ENCODE measurements around the gene UMOD. TPM values are rescaled to one million over a fixed set of nuclear protein-coding genes. Genes with fewer than 3 reads are reported as not detected.

Gene UMOD
- total RNA-seq, result not detected

- H3K36me3 Mint-ChIP-seq, result no peaks in the 10 kb centered on the region
- ATAC-seq (no peak), DNase-seq (no peak)
- H3K4me3 Mint-ChIP-seq, result no peak within 1 kb of the TSS
- H3K27me3 Mint-ChIP-seq, result peaks cover 2% of the 10 kb centered on the region
- H3K4me1 Mint-ChIP-seq, result no peaks in the 10 kb centered on the region
- H3K27ac Mint-ChIP-seq, result no peak within 1 kb of the TSS
- CTCF ChIA-PET, result no interaction called here
- no peaks in the 10 kb centered on the region for H3K9me3 Mint-ChIP-seq (ENCODE audit: low read depth)
Observed at GRCh38 chr16:20352615-20353014, at the start of gene UMOD. TSS of gene UMOD (minus strand) at chr16:20352715. CDS start at chr16:20350737, 1,978 bp downstream.

DNA sequence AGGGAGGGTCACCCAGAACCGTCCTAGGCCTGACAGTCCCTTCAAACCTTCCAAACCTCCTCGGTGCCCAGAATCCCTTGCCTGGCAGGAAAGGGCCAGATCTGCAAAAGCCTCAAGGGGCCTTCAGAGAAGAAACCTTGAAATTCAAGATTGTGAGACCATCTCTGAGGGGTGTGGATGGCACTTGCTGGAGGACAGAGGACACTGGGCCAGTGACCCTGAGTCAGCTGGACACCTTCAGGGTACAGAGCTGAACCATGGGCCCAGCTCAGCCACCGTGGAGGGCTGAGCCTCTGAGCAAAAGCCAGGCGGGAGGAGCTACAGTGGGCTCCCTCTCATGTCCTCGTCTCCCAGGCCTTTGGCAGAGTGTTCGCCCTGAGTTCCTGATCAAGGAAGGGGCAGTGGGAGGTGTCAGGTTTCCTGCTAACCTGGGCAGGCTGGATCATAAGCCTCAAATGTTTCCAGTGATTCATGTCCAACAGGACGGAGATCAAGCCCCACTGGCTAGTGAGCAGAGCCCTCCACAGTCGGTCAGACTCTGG lies 49.0 kb upstream of the UMOD start:
- ATAC-seq, result no peak
- CTCF ChIA-PET, result interaction anchor here (2.8 kb wide), 1 partner anchor 17 kb away, joined by 18 read pairs; no protein-coding TSS in a partner anchor

DNA sequence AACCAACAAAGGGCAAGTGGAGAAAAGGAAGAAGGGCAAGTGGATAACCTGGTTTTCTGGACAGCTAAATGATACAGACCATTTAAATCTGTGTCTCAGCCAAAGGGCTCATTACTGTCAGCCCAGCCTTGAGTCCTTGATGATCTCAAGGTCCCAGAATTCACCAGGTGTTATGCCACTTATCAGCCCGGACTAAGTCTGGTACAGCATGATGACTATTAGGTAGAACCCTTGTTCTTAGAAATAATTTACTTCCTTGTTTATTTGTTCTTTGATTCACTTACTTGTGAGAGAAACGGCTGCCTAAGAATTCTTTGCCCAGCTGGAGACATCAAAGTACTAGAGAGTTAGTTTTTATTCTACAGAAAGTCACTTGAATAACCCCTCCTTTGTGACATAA lies 48.6 kb upstream of the UMOD start:
- H3K4me1 Mint-ChIP-seq, result no peaks in the 10 kb centered on the region
- no peaks in the 10 kb centered on the region for H3K27me3 Mint-ChIP-seq
- H3K36me3 Mint-ChIP-seq, result no peaks in the 10 kb centered on the region
- no peaks in the 10 kb centered on the region for H3K9me3 Mint-ChIP-seq (ENCODE audit: low read depth)
- ATAC-seq, result no peak
- no peak overlapping the region for H3K27ac Mint-ChIP-seq
- DNase-seq, result no peak
- H3K4me3 Mint-ChIP-seq, result no peak overlapping the region
- CTCF ChIA-PET, result interaction anchor here (2.8 kb wide), 1 partner anchor 16 kb away, joined by 18 read pairs; no protein-coding TSS in a partner anchor

More for the DNA sequence above, 49.0 kb upstream of the UMOD start:
- H3K4me1 Mint-ChIP-seq, result no peaks in the 10 kb centered on the region
- no peaks in the 10 kb centered on the region for H3K9me3 Mint-ChIP-seq (ENCODE audit: low read depth)
- DNase-seq, result no peak
- H3K36me3 Mint-ChIP-seq, result no peaks in the 10 kb centered on the region
- H3K27ac Mint-ChIP-seq, result no peak overlapping the region
- H3K27me3 Mint-ChIP-seq, result no peaks in the 10 kb centered on the region
- H3K4me3 Mint-ChIP-seq, result no peak overlapping the region

DNA sequence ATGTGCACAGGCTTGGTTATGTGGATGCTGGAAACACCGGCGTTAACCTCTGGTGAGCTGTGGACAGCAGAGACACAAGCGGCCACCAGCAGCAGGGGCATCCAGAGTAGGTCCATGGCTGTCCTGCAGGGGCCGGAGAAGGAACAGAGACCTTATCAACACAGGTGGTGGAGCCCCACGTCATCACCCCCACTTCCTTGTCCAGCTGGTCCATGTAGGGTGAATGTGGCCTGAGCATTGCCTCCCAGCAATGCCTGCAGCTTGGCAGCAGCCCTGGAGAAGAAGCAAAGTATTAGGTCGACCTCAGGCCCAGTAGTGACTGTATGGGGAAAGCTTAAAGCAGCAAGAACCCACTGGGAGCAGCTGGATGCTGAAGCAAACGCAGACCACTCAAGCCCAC lies 46.7 kb upstream of the UMOD start:
- no peaks in the 10 kb centered on the region for H3K36me3 Mint-ChIP-seq
- H3K4me3 Mint-ChIP-seq, result no peak overlapping the region
- H3K9me3 Mint-ChIP-seq (ENCODE audit: low read depth), result no peaks in the 10 kb centered on the region
- CTCF ChIA-PET, result interaction anchor here (1.0 to 2.8 kb wide), 2 partner anchors 11 to 14 kb away, joined by 3 to 18 read pairs; no protein-coding TSS in a partner anchor
- no peaks in the 10 kb centered on the region for H3K27me3 Mint-ChIP-seq
- DNase-seq (no peak), ATAC-seq (no peak)
- no peaks in the 10 kb centered on the region for H3K4me1 Mint-ChIP-seq
- no peak overlapping the region for H3K27ac Mint-ChIP-seq

GRCh38 chr16:20398603-20399002 lies 46.1 kb upstream of the UMOD start:
- ATAC-seq (no peak), DNase-seq (no peak)
- Mint-ChIP-seq H3K4me3 (no peak overlapping the region), H3K27ac (no peak overlapping the region), H3K4me1 (no peaks in the 10 kb centered on the region), H3K9me3 (ENCODE audit: low read depth) (no peaks in the 10 kb centered on the region), H3K36me3 (no peaks in the 10 kb centered on the region), H3K27me3 (no peaks in the 10 kb centered on the region)
- CTCF ChIA-PET, result interaction anchor here (1.0 kb wide), 1 partner anchor 10 kb away, joined by 3 read pairs; no protein-coding TSS in a partner anchor

- DNase-seq (no peak), ATAC-seq (no peak)
- Mint-ChIP-seq H3K4me3 (no peak overlapping the region), H3K9me3 (ENCODE audit: low read depth) (no peaks in the 10 kb centered on the region), H3K4me1 (no peaks in the 10 kb centered on the region), H3K27me3 (no peaks in the 10 kb centered on the region), H3K27ac (no peak overlapping the region), H3K36me3 (no peaks in the 10 kb centered on the region)
- CTCF ChIA-PET, result no interaction called here
Observed at GRCh38 chr16:20397468-20398074, 45.1 kb upstream of the UMOD start.

- DNase-seq, result no peak
- CTCF ChIA-PET, result no interaction called here
Observed at GRCh38 chr16:20396846-20397467, 44.4 kb upstream of the UMOD start.

DNA sequence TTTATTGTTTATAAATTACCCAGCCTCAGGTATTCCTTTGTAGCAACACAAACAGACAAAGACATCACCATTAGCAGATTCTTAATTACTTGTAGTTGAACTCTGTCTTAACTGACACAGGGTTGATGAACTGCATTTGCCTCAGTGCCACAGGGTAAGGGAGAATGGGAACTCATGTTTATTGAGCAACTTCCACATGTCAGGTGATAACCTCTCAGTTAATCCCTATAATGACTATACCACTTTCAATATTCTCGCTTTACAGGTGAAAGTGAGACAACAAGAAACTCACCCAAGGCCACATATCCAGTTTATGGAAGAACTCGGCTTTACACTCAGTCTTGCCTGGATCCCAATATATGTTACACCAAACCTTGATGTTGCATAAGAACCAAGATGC lies 43.4 kb upstream of the UMOD start:
- CTCF ChIA-PET, result interaction anchor here (4.4 kb wide), 1 partner anchor 11 kb away, joined by 27 read pairs; no protein-coding TSS in a partner anchor
- no peaks in the 10 kb centered on the region for H3K4me1 Mint-ChIP-seq
- no peak overlapping the region for H3K4me3 Mint-ChIP-seq

More at GRCh38 chr16:20396846-20397467, 44.4 kb upstream of the UMOD start:
- Mint-ChIP-seq H3K4me3 (no peak overlapping the region), H3K36me3 (no peaks in the 10 kb centered on the region), H3K27ac (no peak overlapping the region), H3K4me1 (no peaks in the 10 kb centered on the region), H3K27me3 (no peaks in the 10 kb centered on the region), H3K9me3 (ENCODE audit: low read depth) (no peaks in the 10 kb centered on the region)
- ATAC-seq, result no peak

GRCh38 chr16:20393801-20394577 lies 41.5 kb upstream of the UMOD start:
- Mint-ChIP-seq H3K36me3 (no peaks in the 10 kb centered on the region), H3K9me3 (ENCODE audit: low read depth) (no peaks in the 10 kb centered on the region), H3K4me3 (no peak overlapping the region)

More for the DNA sequence above, 43.4 kb upstream of the UMOD start:
- Mint-ChIP-seq H3K36me3 (no peaks in the 10 kb centered on the region), H3K9me3 (ENCODE audit: low read depth) (no peaks in the 10 kb centered on the region), H3K27me3 (no peaks in the 10 kb centered on the region), H3K27ac (no peak overlapping the region)
- no peak for DNase-seq
- ATAC-seq, result no peak

DNA sequence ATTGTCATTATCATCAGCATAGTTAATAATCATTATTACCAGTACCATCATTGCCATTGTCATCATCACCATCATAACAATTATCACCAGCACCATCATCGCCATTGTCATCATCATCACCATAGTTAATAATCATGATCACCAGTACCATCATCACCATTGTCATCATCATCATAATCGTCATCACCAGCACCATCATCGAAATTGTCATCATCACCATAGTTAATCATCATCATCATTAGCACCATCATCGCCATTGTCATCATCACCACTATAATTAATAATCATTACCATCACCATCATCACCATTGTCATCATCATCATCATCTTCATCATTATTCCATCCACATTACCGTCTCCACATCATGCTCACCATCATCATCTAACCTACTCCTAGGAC lies 38.5 kb upstream of the UMOD start:
- no peak overlapping the region for H3K27ac Mint-ChIP-seq
- ATAC-seq (no peak), DNase-seq (no peak)
- H3K4me1 Mint-ChIP-seq, result no peaks in the 10 kb centered on the region
- H3K9me3 Mint-ChIP-seq (ENCODE audit: low read depth), result no peaks in the 10 kb centered on the region
- no peak overlapping the region for H3K4me3 Mint-ChIP-seq
- H3K36me3 Mint-ChIP-seq, result no peaks in the 10 kb centered on the region
- CTCF ChIA-PET, result no interaction called here
- H3K27me3 Mint-ChIP-seq, result peaks cover 6% of the 10 kb centered on the region

More at GRCh38 chr16:20393801-20394577, 41.5 kb upstream of the UMOD start:
- no peak overlapping the region for H3K27ac Mint-ChIP-seq
- H3K27me3 Mint-ChIP-seq, result no peaks in the 10 kb centered on the region
- ATAC-seq, result no peak
- H3K4me1 Mint-ChIP-seq, result no peaks in the 10 kb centered on the region
- no peak for DNase-seq
- CTCF ChIA-PET, result interaction anchor here (4.4 kb wide), 1 partner anchor 9 kb away, joined by 27 read pairs; no protein-coding TSS in a partner anchor

- CTCF ChIA-PET, result interaction anchor here (1.0 kb wide), 2 partner anchors 10 to 490 kb away, joined by 3 read pairs; no protein-coding TSS in a partner anchor
Observed at GRCh38 chr16:20388854-20389253, 36.3 kb upstream of the UMOD start.

DNA sequence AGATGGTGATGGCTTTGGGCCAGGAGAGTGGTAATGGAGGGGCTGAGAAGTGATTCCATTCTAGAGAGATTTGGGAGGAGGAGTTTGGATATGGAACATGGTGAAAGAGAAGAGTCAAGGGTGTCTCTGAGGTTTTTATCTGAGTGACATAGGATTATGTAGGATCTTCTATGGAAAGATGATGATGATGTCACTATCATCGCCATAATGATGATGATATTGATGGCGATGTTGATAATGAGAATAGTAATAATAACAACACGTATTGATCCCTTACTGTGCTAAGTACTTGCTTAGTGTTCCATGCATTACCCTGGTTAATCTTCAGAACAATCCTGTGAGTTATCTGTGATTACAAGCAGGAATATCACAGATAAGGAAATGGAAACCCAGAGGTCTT lies 35.5 kb upstream of the UMOD start:
- Mint-ChIP-seq H3K4me3 (no peak overlapping the region), H3K4me1 (no peaks in the 10 kb centered on the region), H3K36me3 (no peaks in the 10 kb centered on the region), H3K27me3 (peaks cover 6% of the 10 kb centered on the region), H3K9me3 (ENCODE audit: low read depth) (no peaks in the 10 kb centered on the region), H3K27ac (no peak overlapping the region)
- CTCF ChIA-PET, result interaction anchor here (1.0 kb wide), 2 partner anchors 11 to 489 kb away, joined by 3 read pairs; no protein-coding TSS in a partner anchor
- DNase-seq (no peak), ATAC-seq (no peak)

More at GRCh38 chr16:20388854-20389253, 36.3 kb upstream of the UMOD start:
- no peaks in the 10 kb centered on the region for H3K4me1 Mint-ChIP-seq
- H3K9me3 Mint-ChIP-seq (ENCODE audit: low read depth), result no peaks in the 10 kb centered on the region
- no peaks in the 10 kb centered on the region for H3K36me3 Mint-ChIP-seq
- ATAC-seq (no peak), DNase-seq (no peak)
- H3K27ac Mint-ChIP-seq, result no peak overlapping the region
- peaks cover 6% of the 10 kb centered on the region for H3K27me3 Mint-ChIP-seq
- no peak overlapping the region for H3K4me3 Mint-ChIP-seq
